WTC11 (cell line): ENCODE data around the gene KAZN.

Experiments used
- FOXK1 ChIP-seq: sonication (generic); formaldehyde crosslinking; IDR thresholded peaks from 2 replicates; pipeline ENCODE4 v1.8.0; 2022; ENCODE audit warnings: mild to moderate bottlenecking, moderate library complexity, missing genetic modification reagents
- NR3C1 ChIP-seq: sonication (generic); formaldehyde crosslinking; conservative IDR thresholded peaks from 2 replicates; pipeline ENCODE4 v1.8.1; 2023; ENCODE audit warnings: low read depth, mild to moderate bottlenecking, missing genetic modification reagents
- ZNF416 ChIP-seq: fragments of 250-450 bp; sonication (Bioruptor Pico); IDR thresholded peaks from 2 replicates; pipeline ENCODE4 v1.9.0; 2021; ENCODE audit warnings: mild to moderate bottlenecking, inconsistent platforms
- TF ChIP-seq, protein P1 (sequence below): sonication (generic); formaldehyde crosslinking; IDR thresholded peaks from 2 replicates; pipeline ENCODE4 v1.8.1; 2023; ENCODE audit warnings: mild to moderate bottlenecking, missing genetic modification reagents, moderate library complexity

DNA sequence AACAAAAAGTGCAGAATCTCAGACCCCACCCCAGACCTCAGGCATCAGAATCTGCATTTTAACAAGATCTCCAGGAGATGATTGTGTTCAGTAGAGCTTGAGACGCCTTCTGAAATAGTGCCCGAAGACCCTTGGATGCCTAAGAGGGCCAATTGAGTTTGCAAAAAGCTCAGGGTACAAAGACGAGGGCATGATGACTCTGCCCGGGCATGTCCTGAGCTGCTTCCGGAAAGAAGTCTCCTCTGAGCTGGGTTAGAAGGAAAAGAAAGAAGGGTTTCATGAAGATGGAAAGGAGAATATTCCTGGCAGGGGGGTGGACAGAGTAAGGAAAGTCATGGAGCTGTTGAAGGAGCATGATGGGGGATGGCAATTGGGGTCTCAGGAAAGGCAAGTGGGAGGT, 308.9 kb downstream of the KAZN start:
- TF ChIP-seq ZNF416 (no peak), NR3C1 (CRISPR knock-in tag) (no peak), FOXK1 (CRISPR knock-in tag) (no peak)
- TF ChIP-seq, protein P1, sequence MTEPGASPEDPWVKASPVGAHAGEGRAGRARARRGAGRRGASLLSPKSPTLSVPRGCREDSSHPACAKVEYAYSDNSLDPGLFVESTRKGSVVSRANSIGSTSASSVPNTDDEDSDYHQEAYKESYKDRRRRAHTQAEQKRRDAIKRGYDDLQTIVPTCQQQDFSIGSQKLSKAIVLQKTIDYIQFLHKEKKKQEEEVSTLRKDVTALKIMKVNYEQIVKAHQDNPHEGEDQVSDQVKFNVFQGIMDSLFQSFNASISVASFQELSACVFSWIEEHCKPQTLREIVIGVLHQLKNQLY (CRISPR knock-in tag): no peak
